Upper lobe of right lung (tissue), 1 donor: Measurements from ENCODE around the gene PLD4. TPM values are rescaled to one million over a fixed set of nuclear protein-coding genes. Genes with fewer than 3 reads are reported as not detected.
"Not testable (repeated sequence)": the region's sequence is repeated elsewhere in the genome, so short reads cannot be mapped to it uniquely, and the experiment has no call there.

Source experiments
- ATAC-seq: fragments of 200-7000 bp; cut with Tn5 transposase; one replicate; pipeline ENCODE4 v1.9.1; 2020; ENCODE audit warnings: mild to moderate bottlenecking, moderate library complexity
- DNase-seq: peaks from one replicate; pipeline ENCODE4 v3.0.0-alpha.2; 2020
- H3K27ac ChIP-seq: fragments of 200-600 bp; one replicate; pipeline ENCODE4 v1.8.0; 2022
- H3K27me3 ChIP-seq: fragments of 200-600 bp; one replicate; pipeline ENCODE4 v1.8.0; 2022; ENCODE audit warnings: mild to moderate bottlenecking
- H3K36me3 ChIP-seq: fragments of 200-600 bp; one replicate; pipeline ENCODE4 v1.8.0; 2022
- H3K4me1 ChIP-seq: fragments of 200-600 bp; one replicate; pipeline ENCODE4 v1.8.0; 2022
- H3K4me3 ChIP-seq: fragments of 200-600 bp; one replicate; pipeline ENCODE4 v1.8.0; 2022; ENCODE audit warnings: mild to moderate bottlenecking
- H3K9me3 ChIP-seq: fragments of 200-600 bp; one replicate; pipeline ENCODE4 v1.8.0; 2022
- intact Hi-C: fragments of 100-400 bp; cut with DNase I; formaldehyde crosslinking; loops from one replicate; pipeline ENCODE4 v1.11.0; 2022
- total RNA-seq: library from RNA; stranded (reverse); fragmentation: NEBNext Ultra II Directional; extraction: Animal tissue kit (Norgen Biotek cat#: 25700); gene quantifications from one replicate; pipeline ENCODE4 v1.2.1, GENCODE V29; 2021
- TF ChIP-seq, protein P1 (sequence below): fragments of 200-600 bp; IDR thresholded peaks from one replicate; pipeline ENCODE4 v1.8.0; 2022; ENCODE audit warnings: antibody characterized with exemption
- donor health status: DM: no; HTN: yes; CAD: no; lungs with severe emphysema.

PLD4 gene
- total RNA-seq, 1 donor from 2014 or later: 3.1 TPM

DNA sequence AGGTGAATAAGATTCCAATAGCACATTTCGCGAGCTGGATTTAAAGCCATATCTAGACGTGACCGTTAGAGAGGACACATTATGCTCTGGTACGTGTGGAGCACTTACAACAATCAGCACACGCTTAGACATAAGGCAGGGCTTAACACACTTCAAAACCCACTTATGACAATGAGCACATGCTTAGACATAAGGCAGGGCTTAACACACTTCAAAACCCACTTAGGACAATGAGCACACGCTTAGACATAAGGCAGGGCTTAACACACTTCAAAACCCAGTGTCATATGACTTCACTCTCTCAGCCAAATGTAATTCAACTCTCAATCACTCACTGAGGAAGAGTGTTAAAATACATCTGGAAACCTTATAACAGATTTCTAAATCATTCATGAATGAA lies 11.2 kb upstream of the PLD4 start:
- Histone ChIP-seq H3K9me3 (no peaks in the 10 kb centered on the region), H3K27ac (no peak overlapping the region), H3K4me1 (no peaks in the 10 kb centered on the region), H3K4me3 (no peak overlapping the region), H3K36me3 (no peaks in the 10 kb centered on the region), H3K27me3 (no peaks in the 10 kb centered on the region)
- ATAC-seq (peak; percentile 86), DNase-seq (no peak)
- intact Hi-C loops: no loop called here
- TF ChIP-seq, protein P1, sequence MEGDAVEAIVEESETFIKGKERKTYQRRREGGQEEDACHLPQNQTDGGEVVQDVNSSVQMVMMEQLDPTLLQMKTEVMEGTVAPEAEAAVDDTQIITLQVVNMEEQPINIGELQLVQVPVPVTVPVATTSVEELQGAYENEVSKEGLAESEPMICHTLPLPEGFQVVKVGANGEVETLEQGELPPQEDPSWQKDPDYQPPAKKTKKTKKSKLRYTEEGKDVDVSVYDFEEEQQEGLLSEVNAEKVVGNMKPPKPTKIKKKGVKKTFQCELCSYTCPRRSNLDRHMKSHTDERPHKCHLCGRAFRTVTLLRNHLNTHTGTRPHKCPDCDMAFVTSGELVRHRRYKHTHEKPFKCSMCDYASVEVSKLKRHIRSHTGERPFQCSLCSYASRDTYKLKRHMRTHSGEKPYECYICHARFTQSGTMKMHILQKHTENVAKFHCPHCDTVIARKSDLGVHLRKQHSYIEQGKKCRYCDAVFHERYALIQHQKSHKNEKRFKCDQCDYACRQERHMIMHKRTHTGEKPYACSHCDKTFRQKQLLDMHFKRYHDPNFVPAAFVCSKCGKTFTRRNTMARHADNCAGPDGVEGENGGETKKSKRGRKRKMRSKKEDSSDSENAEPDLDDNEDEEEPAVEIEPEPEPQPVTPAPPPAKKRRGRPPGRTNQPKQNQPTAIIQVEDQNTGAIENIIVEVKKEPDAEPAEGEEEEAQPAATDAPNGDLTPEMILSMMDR: no peak

DNA sequence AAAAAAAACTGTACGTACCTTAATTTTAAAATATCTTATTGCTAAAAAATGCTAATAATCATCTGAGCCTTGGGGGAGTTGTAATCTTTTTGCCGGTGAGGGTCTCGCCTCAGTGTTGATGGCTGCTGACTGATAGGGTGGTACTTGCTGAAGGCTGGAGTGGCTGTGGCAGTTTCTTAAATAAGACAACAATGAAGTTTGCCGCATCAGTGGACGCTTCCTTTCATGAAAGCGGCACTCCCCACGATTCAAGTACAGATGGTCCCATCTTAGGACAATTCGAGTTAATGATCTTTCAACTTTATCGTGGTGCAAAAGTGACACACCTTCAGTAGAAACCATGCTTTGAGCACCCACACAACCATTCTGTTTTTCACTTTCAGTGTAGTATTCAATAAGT lies 7.6 kb upstream of the PLD4 start:
- Histone ChIP-seq H3K4me1 (no peaks in the 10 kb centered on the region), H3K27ac (no peak overlapping the region), H3K9me3 (no peaks in the 10 kb centered on the region), H3K4me3 (no peak overlapping the region), H3K27me3 (no peaks in the 10 kb centered on the region), H3K36me3 (no peaks in the 10 kb centered on the region)
- ATAC-seq: no peak
- DNase-seq: no peak
- TF ChIP-seq, protein P1: no peak
- intact Hi-C loops: no loop called here

DNA sequence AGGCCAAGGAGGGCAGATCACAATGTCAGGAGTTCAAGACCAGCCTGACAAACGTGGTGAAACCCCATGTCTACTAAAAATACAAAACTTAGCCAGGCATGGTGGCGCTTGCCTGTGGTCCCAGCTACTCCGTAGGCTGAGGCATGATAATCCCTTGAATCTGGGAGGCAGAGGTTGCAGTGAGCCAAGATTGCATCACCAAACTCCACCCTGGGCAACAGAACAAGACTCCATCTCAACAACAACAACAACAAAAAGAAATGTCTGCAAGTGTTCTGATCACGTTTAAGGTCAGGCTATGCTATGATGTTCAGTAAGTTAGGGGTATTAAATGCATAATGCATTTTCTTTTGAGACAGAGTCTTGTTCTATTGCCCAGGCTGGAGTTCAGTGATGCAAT lies 6.7 kb upstream of the PLD4 start:
- H3K27ac ChIP-seq: no peak overlapping the region
- no peak overlapping the region for H3K4me3 ChIP-seq
- H3K9me3 ChIP-seq: no peaks in the 10 kb centered on the region
- H3K4me1 ChIP-seq: no peaks in the 10 kb centered on the region
- TF ChIP-seq, protein P1: no peak
- ATAC-seq (no peak), DNase-seq (no peak)
- intact Hi-C loops: no loop called here
- H3K36me3 ChIP-seq: no peaks in the 10 kb centered on the region
- no peaks in the 10 kb centered on the region for H3K27me3 ChIP-seq

DNA sequence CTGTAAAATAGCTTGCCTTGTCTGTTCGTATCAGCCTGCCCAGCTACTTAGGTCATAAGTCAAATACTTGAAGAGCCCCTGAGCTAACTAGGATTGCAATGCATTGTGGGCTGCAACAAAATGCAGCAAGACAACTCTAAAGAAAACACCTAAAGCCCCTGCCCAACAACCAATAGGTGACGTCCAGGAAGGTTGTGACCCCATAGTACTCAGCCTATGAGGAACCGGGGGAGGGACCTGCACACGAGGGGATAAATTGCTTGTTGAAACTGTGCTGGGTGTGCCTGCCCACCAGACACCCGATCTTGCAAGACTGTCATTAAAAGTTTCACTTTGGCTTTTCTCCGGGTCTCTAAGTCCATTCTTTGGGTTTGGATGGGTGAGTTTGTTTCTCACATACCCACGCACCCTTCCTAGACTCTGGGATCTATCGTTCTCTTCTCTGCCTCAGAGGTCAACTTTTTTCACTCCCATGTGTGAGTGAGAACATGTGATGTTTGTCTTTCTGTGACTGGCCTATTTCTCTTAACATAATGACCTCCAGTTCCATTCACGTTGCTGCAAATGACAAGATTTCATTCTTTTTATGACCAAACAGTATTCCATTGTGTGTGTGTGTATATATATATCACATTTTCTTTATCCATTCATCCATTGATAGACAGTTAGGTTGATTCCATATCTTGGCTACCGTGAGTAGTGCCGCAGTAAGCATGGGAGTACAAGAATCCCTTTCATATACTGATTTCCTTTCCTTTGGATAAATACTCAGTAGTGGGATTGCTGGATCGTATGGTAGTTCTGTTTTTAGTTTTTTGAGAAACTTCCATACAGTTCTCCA lies 5.3 kb upstream of the PLD4 start:
- intact Hi-C loops: not testable (repeated sequence)

DNA sequence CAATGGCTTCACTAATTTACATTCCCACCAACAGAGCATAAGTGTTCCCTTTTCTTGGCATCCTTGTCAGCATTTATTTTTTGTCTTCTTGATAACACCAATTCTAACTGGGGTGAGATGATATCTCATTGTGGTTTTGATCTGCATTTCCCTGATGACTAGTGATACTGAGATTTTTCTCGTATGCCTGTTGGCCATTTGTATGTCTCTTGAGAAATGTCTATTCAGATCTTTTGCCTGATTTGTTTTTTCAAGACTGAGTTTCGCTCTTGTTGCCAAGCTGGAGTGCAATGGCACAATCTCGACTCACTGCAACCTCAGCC lies 4.7 kb upstream of the PLD4 start:
- ATAC-seq: no peak
- no peaks in the 10 kb centered on the region for H3K36me3 ChIP-seq
- no peaks in the 10 kb centered on the region for H3K27me3 ChIP-seq
- H3K4me3 ChIP-seq: no peak overlapping the region
- H3K4me1 ChIP-seq: no peaks in the 10 kb centered on the region
- no peak for DNase-seq
- TF ChIP-seq, protein P1: no peak
- no peaks in the 10 kb centered on the region for H3K9me3 ChIP-seq
- no peak overlapping the region for H3K27ac ChIP-seq
- intact Hi-C loops: no loop called here

More for the DNA sequence above, 5.3 kb upstream of the PLD4 start:
- not testable (repeated sequence) for H3K36me3 ChIP-seq, H3K4me3 ChIP-seq, ATAC-seq, H3K4me1 ChIP-seq, DNase-seq, H3K9me3 ChIP-seq, H3K27ac ChIP-seq, H3K27me3 ChIP-seq

DNA sequence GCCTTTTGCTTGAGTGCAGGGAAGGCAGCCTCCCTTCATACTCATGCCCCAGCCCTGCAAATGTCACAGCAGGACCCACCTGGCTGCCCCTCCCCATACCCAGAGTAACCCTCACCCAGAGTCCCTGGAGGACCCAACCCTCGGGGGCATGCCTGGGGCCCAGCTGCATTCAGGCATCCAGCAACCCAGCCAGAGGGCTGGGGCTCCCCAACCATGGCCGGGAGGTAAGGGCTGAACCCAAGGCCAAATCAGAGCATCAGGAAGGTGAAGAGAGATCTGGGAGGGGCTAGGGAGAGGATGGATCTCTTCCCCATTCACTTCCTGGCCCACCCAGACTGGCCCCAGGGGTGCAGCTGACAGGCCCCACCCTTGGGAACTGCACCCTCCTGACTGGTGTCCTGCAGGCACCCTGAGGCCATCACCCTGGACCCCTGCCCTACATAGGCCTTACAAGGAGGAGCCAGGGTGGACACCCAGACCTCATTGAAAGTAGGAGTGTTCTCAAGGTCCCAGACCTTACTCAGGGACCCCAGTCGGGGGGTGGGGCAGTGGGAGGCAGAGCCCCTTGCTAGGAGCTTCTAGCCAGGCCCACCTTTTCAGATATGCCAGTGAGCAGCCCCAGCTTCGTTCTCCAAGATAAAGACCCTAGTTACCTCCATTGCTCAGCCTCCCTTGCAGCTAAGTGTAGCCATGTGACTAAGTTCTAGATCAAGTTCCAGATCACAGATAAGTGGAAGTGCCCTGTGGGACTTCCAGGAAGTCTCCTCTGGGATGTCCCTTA lies 849 bp upstream of the PLD4 start:
- Histone ChIP-seq H3K36me3 (no peaks in the 10 kb centered on the region), H3K9me3 (no peaks in the 10 kb centered on the region), H3K27ac (no peak overlapping the region), H3K27me3 (no peaks in the 10 kb centered on the region), H3K4me3 (no peak overlapping the region), H3K4me1 (no peaks in the 10 kb centered on the region)
- DNase-seq: no peak
- TF ChIP-seq, protein P1: no peak
- intact Hi-C loops: no loop called here
- no peak for ATAC-seq
